ENCODE measurements around the gene ZNF777.
A peak's percentile ranks its signal among the peaks of the same experiment; 100 is the strongest.

ZNF777 gene

GRCh38 chr7:149468208-149468607, 7.3 kb upstream of the ZNF777 start:
- peaks cover 8% of the 10 kb centered on the region for H3K36me3 ChIP-seq
- DNase-seq, result no peak
- H3K9me3 ChIP-seq (ENCODE audit: severe bottlenecking), result no peaks in the 10 kb centered on the region
- H3K4me3 ChIP-seq (ENCODE audit: low read depth, low read length), result no peak overlapping the region
- H3K27ac ChIP-seq, result no peak overlapping the region
- peak; percentile 31; the same call in 1 of the 2 replicates for TF ChIP-seq CTCF (IDR thresholded peaks at IDR 0.05; ENCODE audit: low read depth, low read length)
- no peaks in the 10 kb centered on the region for H3K27me3 ChIP-seq (ENCODE audit: insufficient read depth, low read depth, severe bottlenecking)

- DNase-seq, result no peak
- no peak overlapping the region for H3K27ac ChIP-seq
- H3K9me3 ChIP-seq (ENCODE audit: severe bottlenecking), result no peaks in the 10 kb centered on the region
- peaks cover under 1% of the 10 kb centered on the region; the same call in 1 of the 2 replicates for H3K36me3 ChIP-seq
- no peaks in the 10 kb centered on the region for H3K27me3 ChIP-seq (ENCODE audit: insufficient read depth, low read depth, severe bottlenecking)
- TF ChIP-seq CTCF (IDR thresholded peaks at IDR 0.05; ENCODE audit: low read depth, low read length), result no peak
- H3K4me3 ChIP-seq (ENCODE audit: low read depth, low read length), result no peak overlapping the region
Observed at GRCh38 chr7:149467321-149467859, 6.5 kb upstream of the ZNF777 start.

- Histone ChIP-seq H3K36me3 (no peaks in the 10 kb centered on the region), H3K9me3 (ENCODE audit: severe bottlenecking) (no peaks in the 10 kb centered on the region), H3K4me3 (ENCODE audit: low read depth, low read length) (no peak overlapping the region), H3K27ac (no peak overlapping the region), H3K27me3 (ENCODE audit: insufficient read depth, low read depth, severe bottlenecking) (peaks cover 3% of the 10 kb centered on the region)
- no peak for TF ChIP-seq CTCF (IDR thresholded peaks at IDR 0.05; ENCODE audit: low read depth, low read length)
- no peak for DNase-seq
Observed at GRCh38 chr7:149466364-149466763, 5.5 kb upstream of the ZNF777 start.

- no peaks in the 10 kb centered on the region for H3K9me3 ChIP-seq (ENCODE audit: severe bottlenecking)
- H3K27ac ChIP-seq, result no peak overlapping the region
- H3K4me3 ChIP-seq (ENCODE audit: low read depth, low read length), result no peak overlapping the region
- no peak for TF ChIP-seq CTCF (IDR thresholded peaks at IDR 0.05; ENCODE audit: low read depth, low read length)
- no peak for DNase-seq
- H3K36me3 ChIP-seq, result no peaks in the 10 kb centered on the region
- H3K27me3 ChIP-seq (ENCODE audit: insufficient read depth, low read depth, severe bottlenecking), result peaks cover 7% of the 10 kb centered on the region
Observed at GRCh38 chr7:149463500-149464161, 2.8 kb upstream of the ZNF777 start.

- Histone ChIP-seq H3K36me3 (no peaks in the 10 kb centered on the region), H3K27ac (no peak overlapping the region), H3K27me3 (ENCODE audit: insufficient read depth, low read depth, severe bottlenecking) (peaks cover 8% of the 10 kb centered on the region), H3K9me3 (ENCODE audit: severe bottlenecking) (no peaks in the 10 kb centered on the region), H3K4me3 (ENCODE audit: low read depth, low read length) (no peak overlapping the region)
- DNase-seq, result no peak
- TF ChIP-seq CTCF (IDR thresholded peaks at IDR 0.05; ENCODE audit: low read depth, low read length), result no peak
Observed at GRCh38 chr7:149462101-149462520, 1.2 kb upstream of the ZNF777 start.

Measured in WERI-Rb-1 (cell line).